Central memory CD4-positive, alpha-beta T cell (primary cell): ENCODE measurements around the gene TPK1.
"Not testable (repeated sequence)": the region's sequence is repeated elsewhere in the genome, so short reads cannot be mapped to it uniquely, and the experiment has no call there.

Experiments
- DNase-seq: peaks from one replicate; pipeline ENCODE4 v3.0.0; 2022

Gene TPK1

DNA sequence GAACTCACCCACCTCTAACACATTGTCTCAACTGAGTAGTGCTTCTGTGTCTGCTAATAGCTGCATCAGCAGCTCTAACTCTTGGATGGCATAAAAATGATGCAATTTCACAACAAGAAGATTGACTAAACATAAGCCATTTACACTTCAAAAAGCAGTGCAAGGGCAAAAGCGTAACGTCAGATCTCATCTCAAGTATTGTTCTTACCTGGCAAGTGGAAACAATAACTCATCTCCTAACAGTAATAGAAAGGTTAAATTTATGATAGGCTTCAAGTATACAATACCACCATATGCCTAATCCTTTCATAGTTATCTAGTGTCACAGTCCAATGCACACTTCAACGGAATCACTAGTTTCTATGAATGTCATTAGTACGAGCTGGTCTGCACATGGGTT is 14.8 kb downstream of the TPK1 start:
- no peak for DNase-seq

GRCh38 chr7:144820552-144820951 is 15.3 kb downstream of the TPK1 start:
- DNase-seq, result peak; percentile 36

DNA sequence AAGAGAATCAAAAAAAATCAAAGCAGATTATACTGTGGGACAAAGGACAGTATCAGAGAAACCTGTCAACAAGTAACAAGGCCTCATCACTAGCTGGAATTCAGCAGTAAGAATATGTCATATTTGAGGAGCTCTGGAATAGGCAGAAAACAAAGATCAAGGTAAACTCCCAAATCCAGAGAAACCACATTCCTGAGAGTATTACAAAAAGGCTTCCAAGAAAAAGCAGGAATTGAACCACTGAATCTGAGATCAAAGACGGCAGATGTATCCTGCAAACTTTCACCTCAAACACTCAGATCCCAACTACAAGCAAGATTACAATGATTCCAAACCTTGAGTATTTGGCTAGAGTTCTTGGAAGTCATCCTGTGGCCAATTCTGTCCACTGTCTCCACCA is 16.3 kb downstream of the TPK1 start:
- DNase-seq, result no peak

DNA sequence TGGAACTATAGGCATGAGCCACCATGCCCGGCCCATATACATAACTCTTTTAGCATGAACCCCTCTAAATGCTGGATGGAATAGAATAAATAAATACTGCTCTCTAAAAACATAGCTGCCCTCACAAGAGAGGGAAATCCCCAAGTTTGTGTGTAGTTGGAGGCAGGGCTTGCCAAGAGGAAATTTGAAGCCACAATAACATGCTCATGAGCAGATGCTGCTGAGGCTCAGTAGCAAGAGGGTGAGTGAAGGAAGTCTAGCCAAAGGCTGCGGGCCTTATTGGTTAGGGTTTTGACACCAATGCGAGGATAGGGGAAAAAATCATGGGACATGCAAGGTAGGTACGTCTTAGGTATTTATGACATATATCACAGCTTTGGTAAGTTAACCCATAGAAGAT is 17.3 kb downstream of the TPK1 start:
- DNase-seq, result peak; percentile 77

DNA sequence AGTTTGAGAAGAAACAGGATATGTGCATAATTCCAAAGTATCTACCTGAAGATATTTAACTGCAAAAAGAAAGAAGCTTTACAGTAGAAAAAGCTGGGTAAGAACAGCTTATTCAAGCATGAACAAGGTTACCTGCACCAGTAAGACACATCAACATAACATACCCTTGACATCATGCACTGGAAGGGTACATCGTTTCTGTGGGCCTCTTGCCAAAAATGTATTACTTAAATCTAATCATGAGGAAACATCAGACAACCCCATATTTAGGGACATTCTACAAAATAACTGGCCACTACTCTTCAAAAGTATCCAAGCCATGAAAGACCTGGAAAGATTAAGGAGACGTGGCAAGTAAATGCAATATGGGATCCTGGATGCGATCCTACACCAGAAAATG is 18.9 kb downstream of the TPK1 start:
- no peak for DNase-seq

DNA sequence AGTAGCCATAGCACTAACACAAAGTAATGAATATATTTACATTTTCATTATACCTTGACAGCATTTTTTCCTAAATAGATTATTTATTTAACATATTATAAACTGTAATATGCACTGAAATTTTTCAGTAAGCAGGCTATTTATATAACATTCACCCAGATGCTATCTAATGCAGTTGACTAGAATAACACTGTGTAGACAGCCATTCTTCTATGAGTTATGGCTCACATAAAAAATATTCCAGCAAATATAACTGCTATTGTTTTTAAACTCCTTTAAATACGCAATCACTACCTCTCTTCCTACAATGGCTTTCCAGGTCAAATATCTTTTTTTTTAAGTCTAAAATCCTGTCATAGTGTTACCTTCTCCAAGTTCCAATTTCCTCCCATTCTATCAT is 21.6 kb downstream of the TPK1 start:
- DNase-seq, result no peak

DNA sequence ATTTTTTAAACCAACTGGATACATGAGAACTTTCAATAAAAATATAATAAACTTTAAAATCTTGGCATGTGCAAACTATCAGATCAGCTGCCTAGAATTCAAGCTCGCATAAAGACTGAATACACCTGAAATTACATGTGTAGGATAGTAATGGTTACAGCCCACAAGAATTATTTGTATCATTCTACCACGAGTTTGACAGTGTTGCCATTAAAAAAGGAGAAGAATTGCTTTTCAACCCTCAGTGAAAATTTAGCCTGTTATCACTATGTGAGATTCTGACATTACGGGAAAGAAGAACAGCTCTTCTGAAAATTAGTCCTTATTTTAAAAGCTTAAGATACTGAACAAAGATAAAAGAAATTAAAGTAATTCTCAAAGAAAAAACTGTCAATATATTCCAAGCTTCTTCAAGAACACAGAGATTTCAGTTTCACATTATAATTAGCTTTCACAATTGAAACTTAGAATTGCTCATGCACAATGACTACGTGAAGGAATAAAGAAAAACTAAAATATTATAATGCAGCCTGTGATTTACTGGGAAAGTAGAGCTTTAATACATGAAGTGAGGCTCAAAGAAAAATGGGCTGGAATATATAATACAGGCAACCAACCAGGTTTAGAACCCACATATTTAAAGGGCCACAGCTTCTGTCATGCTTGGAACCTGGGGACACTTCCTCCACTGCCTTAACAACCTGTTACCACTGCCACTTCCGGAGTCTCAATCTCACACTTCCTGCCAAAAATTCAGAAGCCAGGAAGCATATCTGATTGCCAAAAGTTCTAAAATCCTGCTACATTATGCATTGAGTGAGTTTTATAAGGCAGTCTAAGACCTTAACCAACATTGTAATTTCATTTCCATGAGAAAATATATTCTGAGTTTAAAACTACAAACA is 23.2 kb downstream of the TPK1 start:
- peak; percentile 73 for DNase-seq

- DNase-seq, result no peak
These were observed 30.1 kb downstream of the TPK1 start for GRCh38 chr7:144805627-144806239.

DNA sequence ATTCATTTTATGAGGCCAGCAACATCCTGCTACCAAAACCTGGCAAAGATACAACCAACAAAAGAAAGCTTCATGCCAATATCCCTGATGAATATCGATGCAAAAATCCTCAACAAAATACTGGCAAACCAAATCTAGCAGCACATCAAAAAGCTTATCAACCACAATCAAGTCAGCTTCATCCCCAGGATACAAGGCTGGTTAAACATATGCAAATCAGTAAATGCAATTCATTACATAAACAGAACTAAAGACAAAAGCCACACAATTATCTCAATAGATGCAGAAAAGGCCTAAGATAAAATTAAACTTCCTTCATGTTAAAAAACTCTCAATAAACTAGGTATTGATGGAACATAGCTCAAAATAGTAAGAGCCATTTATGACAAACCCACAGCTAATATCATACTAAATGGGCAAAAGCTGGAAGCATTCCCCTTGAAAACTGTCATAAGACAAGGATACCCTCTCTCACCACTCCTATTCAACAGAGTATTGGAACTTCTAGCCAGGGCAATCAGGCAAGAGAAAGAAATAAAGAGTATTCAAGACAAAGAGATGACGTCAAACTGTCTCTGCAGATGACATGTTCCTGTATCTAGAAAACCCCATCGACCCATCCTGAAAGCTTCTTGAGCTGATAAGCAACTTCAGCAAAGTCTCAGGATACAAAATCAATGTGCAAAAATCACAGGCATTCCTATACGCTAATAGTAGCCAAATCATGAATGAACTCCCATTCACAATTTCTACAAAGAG is 35.0 kb downstream of the TPK1 start:
- DNase-seq, result not testable (repeated sequence)

- no peak for DNase-seq
These were observed 38.9 kb downstream of the TPK1 start for GRCh38 chr7:144796919-144797318.

GRCh38 chr7:144792050-144792449 is 43.8 kb downstream of the TPK1 start:
- DNase-seq, result no peak

DNA sequence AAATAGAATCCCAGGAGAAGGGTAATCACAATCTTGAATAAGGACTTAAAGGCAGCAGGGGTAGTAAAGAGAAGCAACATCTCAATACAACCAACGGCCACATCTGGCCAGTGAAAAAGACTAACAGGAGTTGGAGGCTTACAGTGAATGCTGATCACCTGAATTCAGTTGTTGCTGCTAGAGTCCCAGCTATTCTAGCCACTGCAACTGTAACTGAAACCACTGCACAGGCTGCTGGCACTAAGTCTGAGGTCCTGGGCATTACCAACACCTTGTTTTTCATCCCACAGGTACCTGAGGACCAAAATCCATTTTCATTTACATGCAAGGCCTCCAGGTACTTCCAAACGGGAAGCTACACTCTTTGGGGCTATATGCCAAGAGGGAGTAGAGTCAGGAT is 44.4 kb downstream of the TPK1 start:
- DNase-seq, result no peak

- DNase-seq, result no peak
These were observed 48.7 kb downstream of the TPK1 start for GRCh38 chr7:144787127-144787526.

- DNase-seq, result no peak
These were observed 49.3 kb downstream of the TPK1 start for GRCh38 chr7:144786522-144786921.

DNA sequence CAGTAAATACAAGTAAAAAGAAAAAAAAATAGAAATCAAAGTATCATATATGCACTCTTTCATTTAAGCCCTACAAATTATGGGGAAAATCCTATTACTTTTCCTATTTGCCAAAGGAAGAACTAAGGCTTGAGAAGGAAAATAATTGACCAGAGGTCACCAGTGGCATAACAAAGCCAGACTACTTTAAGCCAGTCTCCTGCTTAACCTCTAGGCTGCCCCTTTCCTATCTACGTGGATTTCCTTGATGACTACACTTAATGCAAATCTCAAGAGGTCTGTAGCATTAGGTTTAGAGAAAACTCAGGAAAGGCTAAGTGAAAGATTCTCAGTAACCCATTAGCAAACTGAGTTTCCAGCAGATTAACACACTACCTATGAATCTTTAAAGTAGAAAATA is 49.8 kb downstream of the TPK1 start:
- no peak for DNase-seq

GRCh38 chr7:144785521-144785920 is 50.3 kb downstream of the TPK1 start:
- DNase-seq, result no peak

DNA sequence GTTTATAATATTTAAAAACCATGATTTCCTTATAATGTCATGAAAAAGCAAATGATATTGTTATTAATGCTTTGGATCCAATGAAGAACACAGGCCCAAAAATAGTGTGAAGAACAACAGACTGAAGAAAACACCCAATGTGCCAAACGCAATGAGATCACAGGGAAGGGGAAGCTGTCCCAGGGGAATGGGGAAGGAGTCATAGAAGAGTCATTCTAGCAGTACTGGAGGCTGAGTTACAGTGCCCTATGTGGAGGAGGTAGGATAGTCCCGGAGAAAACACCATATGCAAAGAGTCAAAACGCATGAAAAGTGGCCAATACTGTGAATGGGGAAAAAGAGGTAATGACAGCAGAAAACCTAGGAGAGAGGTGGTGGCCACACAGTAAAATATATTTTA is 50.9 kb downstream of the TPK1 start:
- no peak for DNase-seq

DNA sequence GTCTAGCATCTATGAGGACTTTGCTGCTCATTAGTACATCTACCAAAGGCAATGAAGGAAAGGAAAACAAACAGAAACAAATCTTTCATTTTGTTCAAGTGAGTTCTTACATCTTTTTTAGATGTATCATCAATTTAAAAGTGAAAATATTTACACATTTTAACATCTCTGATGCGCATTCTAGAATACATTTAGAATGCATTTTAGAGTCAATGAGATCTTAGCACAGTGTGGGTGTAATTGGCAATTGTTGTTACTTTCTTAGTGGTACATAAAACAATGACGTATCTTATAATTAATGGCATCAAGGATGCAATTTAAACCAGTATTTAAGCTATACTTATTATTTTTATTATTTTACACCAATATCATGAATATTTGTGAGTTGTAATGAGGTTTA is 51.4 kb downstream of the TPK1 start:
- no peak for DNase-seq

GRCh38 chr7:144782883-144783282 is 53.0 kb downstream of the TPK1 start:
- DNase-seq, result no peak

DNA sequence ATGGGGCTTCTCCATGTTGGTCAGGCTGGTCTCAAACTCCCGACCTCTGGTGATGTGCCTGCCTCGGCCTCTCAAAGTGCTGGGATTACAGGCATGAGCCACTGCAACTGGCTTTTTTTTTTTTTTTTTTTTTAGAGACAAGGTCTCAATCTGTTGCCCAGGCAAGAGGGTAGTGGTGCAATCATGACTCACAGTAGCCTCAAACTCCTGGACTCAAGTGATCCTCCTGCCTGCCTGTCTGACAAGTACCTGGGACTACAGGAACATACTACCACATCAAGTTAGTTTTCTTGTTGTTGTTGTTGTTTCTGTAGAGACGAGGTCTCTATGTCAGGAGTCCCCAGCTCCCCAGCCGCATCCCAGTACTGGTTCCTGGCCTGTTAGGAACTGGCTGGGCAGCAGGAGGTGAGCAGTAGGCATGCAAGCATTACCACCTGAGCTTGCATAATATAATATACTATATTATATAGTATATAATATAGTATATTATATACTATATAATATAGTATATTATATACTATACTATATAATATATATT is 55.7 kb downstream of the TPK1 start:
- DNase-seq, result no peak

DNA sequence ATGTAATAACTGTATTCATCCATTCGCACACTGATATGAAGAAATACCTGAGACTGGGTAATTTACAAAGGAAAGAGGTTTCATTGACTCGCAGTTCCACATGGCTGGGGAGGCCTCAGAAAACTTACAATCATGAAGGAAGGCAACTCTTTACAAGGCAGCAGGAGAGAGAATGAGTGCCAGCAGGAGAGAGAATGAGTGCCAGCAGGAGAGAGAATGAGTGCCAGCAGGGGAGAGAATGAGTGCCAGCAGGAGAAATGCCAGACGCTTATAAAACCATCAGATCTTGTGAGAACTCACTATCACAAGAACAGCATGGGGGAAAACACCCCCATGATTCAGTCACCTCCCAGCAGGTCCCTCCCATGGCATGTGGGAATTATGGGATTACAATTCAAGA is 58.0 kb downstream of the TPK1 start:
- not testable (repeated sequence) for DNase-seq

DNA sequence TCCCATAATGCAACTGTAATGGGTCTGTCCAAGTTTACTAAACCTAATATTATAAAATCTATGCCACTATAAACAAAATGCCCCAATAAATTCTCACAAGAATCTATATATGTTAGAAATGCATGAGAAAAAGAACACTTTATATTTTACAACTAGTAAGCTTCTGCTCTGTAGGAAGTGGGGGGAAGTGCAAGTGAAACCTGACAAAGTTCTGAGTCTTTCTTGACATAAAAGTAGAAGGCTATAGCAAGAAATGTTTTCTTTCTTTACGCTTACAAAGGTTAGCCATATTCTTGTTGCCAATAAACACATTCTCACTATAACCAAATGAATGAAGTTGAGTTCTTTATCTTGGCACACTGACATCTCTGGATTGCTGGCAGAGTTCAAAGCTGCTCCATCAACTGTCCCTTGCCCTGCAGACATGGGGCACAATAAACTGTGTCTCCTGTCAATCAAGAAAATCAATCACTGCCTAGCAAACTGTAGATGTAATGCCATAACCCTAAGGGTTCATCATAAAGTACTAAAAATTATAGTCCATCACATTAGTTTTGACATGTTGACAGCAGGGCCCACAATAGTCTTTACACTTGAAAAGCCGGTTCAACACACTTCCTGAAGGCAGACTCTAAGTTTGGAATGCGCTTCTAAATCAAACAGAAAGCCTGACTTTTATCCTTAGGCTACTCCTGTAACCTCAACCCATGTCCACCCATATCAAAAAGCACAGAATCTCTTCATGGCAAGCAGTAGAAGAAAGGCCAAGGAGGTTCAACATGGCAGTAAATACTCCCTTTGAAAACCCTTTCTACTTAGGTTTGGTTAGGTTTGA is 58.6 kb downstream of the TPK1 start:
- DNase-seq, result no peak

GRCh38 chr7:144776447-144776846 is 59.4 kb downstream of the TPK1 start:
- DNase-seq, result no peak
